Activated CD4-positive, CD25-positive, alpha-beta regulatory T cell treated with anti-CD3 and anti-CD28 coated beads, Interleukin-2, amount 50 U/mL, for 72 hours (primary cell): ENCODE results near the gene SGIP1.
"Not testable (repeated sequence)": the region's sequence is repeated elsewhere in the genome, so short reads cannot be mapped to it uniquely, and the experiment has no call there.

Source experiments
- DNase-seq: peaks from one replicate; pipeline ENCODE4 v3.0.0; 2021

Gene SGIP1

GRCh38 chr1:66556161-66556611 is 22.2 kb downstream of the SGIP1 start:
- DNase-seq, result no peak

- DNase-seq, result no peak
Observed at GRCh38 chr1:66557157-66557556, 23.2 kb downstream of the SGIP1 start.

DNA sequence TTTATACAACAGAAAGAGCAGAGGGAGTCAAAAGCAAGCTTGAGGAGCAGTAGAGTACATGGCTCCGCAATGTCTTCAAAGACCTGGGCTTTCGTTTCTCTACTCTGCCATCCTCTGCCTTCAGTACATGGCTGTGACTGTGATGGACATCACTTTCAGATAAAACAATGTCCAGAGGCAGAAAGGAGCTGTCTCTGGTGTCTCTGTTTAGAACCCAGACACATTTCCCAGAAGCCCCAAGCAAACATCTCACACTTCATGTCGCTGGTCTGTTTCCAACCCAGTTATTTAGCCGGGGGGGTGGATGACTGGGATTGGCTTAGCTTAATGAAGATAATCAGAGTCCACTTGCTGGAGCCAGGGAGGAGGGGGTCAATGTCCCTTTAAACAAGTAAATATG is 25.6 kb downstream of the SGIP1 start:
- no peak for DNase-seq

GRCh38 chr1:66562561-66562960 is 28.6 kb downstream of the SGIP1 start:
- no peak for DNase-seq

- no peak for DNase-seq
Observed at GRCh38 chr1:66563094-66563800, 29.3 kb downstream of the SGIP1 start.

GRCh38 chr1:66563941-66564630 is 30.1 kb downstream of the SGIP1 start:
- DNase-seq, result no peak

DNA sequence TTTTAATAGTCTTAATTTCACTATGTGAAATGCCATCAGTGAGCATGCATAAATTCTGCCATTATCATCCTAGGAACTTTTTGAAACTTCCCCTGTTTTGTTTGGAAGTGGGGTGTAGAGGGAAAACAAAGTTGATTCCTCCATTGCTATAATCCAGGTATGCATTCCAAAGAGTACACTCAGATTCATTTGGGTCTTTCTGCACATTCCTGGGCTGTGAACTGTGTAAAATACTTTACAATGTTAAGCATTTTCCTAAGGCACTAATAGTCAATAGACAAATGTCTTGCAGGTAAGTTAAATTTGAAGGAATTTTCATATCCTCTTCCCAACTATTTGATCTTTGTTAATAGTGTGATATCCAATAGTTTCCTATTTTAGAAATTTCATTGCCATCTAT is 36.2 kb downstream of the SGIP1 start:
- no peak for DNase-seq

- no peak for DNase-seq
Observed at GRCh38 chr1:66571789-66572188, 37.8 kb downstream of the SGIP1 start.

- no peak for DNase-seq
Observed at GRCh38 chr1:66575739-66576138, 41.8 kb downstream of the SGIP1 start.

- no peak for DNase-seq
Observed at GRCh38 chr1:66576645-66577044, 42.7 kb downstream of the SGIP1 start.

GRCh38 chr1:66578841-66579240 is 44.9 kb downstream of the SGIP1 start:
- DNase-seq, result no peak

DNA sequence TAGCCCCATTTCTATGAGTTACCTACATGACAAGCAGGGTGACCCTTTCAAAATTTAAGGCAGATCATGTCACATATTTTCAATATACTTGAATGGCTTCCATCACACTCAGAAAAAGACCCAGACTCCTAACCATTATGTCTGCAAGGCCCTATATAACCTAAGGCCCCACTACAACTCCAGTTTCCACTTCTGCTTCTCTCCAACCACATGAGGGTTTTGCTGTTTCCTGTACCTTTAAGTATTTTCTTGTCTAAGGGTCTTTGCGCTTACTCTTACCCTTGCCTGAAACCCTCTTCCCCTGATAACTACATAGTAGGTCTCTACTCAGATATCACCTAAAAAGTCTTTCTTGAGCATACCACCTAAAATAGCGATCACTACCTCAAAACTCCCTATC is 46.1 kb downstream of the SGIP1 start:
- DNase-seq, result no peak

- DNase-seq, result no peak
Observed at GRCh38 chr1:66583021-66583420, 49.1 kb downstream of the SGIP1 start.

- no peak for DNase-seq
Observed at GRCh38 chr1:66585002-66585401, 51.0 kb downstream of the SGIP1 start.

DNA sequence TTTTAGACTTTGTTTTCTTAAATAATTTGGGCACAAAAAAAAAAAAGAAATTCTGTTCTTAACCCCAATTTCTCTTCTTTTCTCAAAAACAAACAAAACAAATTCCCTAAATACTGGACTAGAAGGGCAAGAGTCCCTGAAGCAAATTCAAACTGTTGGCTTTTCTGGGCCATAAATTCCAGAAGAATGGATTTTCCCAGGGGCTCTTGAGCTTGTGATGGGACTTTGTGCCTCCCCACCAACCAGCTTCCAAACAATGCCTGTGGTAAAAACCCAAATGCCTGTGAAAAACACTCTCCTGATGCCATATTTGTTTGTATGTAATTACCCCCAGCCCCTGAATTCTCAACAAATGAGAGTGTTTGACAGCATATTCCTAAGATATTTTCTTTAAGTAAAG is 55.4 kb downstream of the SGIP1 start:
- DNase-seq, result no peak

- not testable (repeated sequence) for DNase-seq
Observed at GRCh38 chr1:66592106-66592507, 58.2 kb downstream of the SGIP1 start.

DNA sequence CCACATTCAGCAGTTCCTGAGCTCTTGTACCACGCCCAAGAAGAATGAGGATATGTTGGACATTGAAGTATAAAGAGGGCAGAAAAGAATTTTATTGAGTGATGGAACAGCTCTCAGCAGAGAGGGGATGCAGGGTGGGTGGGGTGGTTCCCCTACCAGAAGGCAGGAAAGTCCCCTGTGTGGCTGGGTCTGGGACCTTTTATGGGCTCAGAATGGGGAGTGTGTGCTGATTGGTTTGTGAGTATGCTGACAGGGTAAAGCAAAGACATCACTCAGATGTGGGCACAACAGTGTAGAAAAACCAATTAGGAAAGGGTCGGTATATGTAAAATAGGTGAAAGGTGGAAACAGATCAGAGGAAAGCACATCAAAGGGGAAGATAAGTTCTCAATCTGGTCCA is 62.2 kb downstream of the SGIP1 start:
- DNase-seq, result no peak

DNA sequence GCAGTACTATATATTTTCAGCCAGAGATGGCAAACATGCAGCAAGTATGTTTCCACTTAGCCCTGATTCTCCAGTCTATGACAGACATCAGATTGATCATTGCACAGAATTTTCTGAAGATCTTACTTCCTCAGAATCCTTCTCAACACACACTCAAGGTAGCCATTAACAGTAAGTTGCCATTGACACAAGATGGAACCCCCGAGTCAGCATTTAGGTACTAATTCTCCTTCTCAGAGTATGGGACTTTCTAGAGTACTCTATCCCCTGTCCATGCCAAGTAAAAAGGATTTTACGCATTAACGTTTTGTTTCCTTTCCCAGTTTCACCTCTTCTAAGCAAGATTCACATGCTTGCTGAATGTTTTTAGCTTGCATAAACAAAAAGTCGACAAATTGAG is 63.5 kb downstream of the SGIP1 start:
- DNase-seq, result no peak

DNA sequence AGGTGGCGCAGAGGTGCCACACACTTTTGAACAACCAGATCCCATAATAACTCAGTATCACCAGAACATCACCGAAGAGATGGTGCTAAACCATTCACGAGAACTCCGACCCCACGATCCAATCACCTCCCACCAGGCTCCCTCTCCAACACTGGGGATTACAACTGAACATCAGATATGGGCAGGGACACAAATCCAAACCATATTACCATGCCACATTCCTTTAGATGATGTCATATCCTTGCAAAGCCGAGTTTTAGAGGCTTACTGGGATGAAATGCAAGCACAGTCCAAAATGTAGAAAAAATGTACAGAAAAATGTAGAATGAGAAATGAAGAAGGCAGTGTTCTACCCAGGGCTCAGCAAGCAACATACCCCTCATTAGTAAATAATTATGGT is 64.7 kb downstream of the SGIP1 start:
- no peak for DNase-seq

DNA sequence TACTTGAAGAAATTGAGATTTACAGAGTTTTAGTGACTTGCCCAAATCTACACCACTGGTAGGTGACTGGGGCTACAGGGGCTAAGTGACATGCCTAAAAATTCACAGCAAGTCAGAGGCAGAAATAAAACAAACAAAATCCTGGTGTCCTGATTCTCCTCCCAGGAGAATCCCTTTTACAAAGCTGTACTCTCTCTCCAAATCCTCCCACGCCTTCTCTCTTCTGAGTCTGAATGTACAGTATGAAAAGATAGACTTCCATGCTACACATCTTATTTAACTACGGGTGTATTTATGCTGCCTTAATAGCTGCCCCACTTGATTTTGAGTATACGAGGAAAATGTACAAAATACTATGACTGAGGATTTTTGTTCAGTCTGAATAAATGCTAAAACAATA is 65.4 kb downstream of the SGIP1 start:
- DNase-seq, result no peak

GRCh38 chr1:66599899-66600737 is 66.2 kb downstream of the SGIP1 start:
- DNase-seq, result no peak

GRCh38 chr1:66605419-66605997 is 71.6 kb downstream of the SGIP1 start:
- DNase-seq, result no peak

DNA sequence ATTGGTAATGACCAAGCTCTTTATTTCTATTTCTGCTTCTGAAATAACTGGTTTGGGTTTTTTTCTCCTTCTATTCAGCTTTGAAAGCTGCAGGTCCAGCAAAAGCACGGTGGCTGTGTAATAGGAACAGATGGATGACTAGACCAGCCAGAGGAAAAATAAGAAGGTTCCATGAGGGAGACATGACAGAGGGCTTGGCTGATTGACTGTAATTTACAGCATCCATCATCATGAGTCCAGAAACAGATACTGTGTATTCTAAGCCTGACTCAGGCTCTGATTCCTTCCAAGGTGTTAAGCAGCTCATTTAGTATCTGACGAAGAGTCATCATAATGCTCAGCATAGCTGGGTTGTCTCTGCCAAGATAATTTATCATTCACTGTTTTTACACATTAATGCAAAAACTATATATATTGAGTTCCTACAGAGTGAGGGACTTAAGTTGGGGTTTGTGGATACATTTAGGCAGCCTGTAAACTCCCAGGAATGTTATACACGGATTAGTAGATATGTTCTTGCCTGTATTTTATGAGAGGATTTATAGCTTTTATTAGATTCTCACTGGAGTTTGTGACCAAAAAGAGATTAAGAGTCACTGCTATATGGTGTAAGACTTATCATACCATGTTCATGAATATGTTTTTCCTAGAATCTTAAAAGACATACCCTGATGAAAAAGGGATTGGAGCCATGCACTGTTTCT is 72.6 kb downstream of the SGIP1 start:
- DNase-seq, result no peak
